A549 (cell line): ENCODE data around the gene GLB1L3. TPM values are rescaled to one million over a fixed set of nuclear protein-coding genes. Genes with fewer than 3 reads are reported as not detected.

Experiments used
- ATAC-seq, 2 experiments: fragments of 200-7000 bp in 1 of 2; fragments of >200 bp in 1 of 2; cut with Nextera tagmentation in 1 of 2; cut with Tn5 transposase in 1 of 2; 3 replicates each; pipeline versions ENCODE4 v1.8.0 to v1.9.1; 2018 to 2020; ENCODE audit warnings: mild to moderate bottlenecking in 1 of 2, moderate library complexity in 1 of 2
- CTCF ChIA-PET: fragments of 300-600 bp; sonication (Branson Sonifier 250); formaldehyde crosslinking; extraction: SDS; loops from one replicate; lab custom pipeline; 2021; ENCODE audit warnings: antibody characterized with exemption, inconsistent platforms; lab: Yijun Ruan, JAX
- POLR2A ChIA-PET: fragments of 350-600 bp; formaldehyde crosslinking; extraction: SDS; loops from one replicate; lab custom pipeline; 2021; ENCODE audit warnings: antibody characterized with exemption, inconsistent platforms; lab: Yijun Ruan, JAX
- DNase-seq, 2 experiments: peaks; one replicate each; pipeline versions ENCODE4 v3.0.0 to v3.0.0-alpha.2; 2011 to 2016; ENCODE audit warnings: low read depth in 1 of 2, low spot score in 1 of 2
- FAIRE-seq: peaks from 2 replicates; lab custom pipeline; 2011; peaks lifted over from hg19 to GRCh38; lab: Jason Lieb, UNC
- H3K27ac ChIP-seq, 2 experiments: fragments of >200 bp; sonication (Bioruptor Twin); formaldehyde crosslinking; 3 replicates each; pipeline ENCODE4 v1.5.1; 2016 to 2017
- H3K4me1 ChIP-seq: fragments of >200 bp; sonication (Bioruptor Twin); formaldehyde crosslinking; 3 replicates; pipeline ENCODE4 v1.6.1; 2016
- H3K4me2 ChIP-seq: fragments of >200 bp; sonication (Bioruptor Twin); formaldehyde crosslinking; 3 replicates; pipeline ENCODE4 v1.6.1; 2016
- H3K4me3 ChIP-seq: fragments of >200 bp; sonication (Bioruptor Twin); formaldehyde crosslinking; 3 replicates; pipeline ENCODE4 v1.5.1; 2016
- H3K9me3 ChIP-seq: fragments of >200 bp; sonication (Bioruptor Twin); formaldehyde crosslinking; 3 replicates; pipeline ENCODE4 v1.6.1; 2016
- CBX2 ChIP-seq: fragments of 200-600 bp; sonication (generic); IDR thresholded peaks from 2 replicates; pipeline ENCODE4 v1.6.1; 2016; ENCODE audit warnings: low read depth, mild to moderate bottlenecking, borderline replicate concordance
- CHD4 ChIP-seq: fragments of 200-600 bp; sonication (generic); IDR thresholded peaks from 2 replicates; pipeline ENCODE4 v1.6.1; 2016; ENCODE audit warnings: antibody characterized with exemption, mild to moderate bottlenecking, borderline replicate concordance
- EHMT2 ChIP-seq: fragments of 200-600 bp; sonication (generic); IDR thresholded peaks from 2 replicates; pipeline ENCODE4 v1.6.1; 2016; ENCODE audit warnings: antibody characterized with exemption, low read depth, mild to moderate bottlenecking, moderate library complexity
- ELK1 ChIP-seq: fragments of 150-350 bp; IDR thresholded peaks from 2 replicates; pipeline ENCODE4 v1.6.1; 2014; ENCODE audit warnings: low read depth, mild to moderate bottlenecking, low read length
- FOSB ChIP-seq: fragments of 250-450 bp; sonication (Bioruptor Pico); IDR thresholded peaks from 2 replicates; pipeline ENCODE4 v1.5.0; 2020; ENCODE audit warnings: mild to moderate bottlenecking, moderate library complexity
- GATA3 ChIP-seq: IDR thresholded peaks from 2 replicates; pipeline ENCODE4 v1.6.1; 2012; ENCODE audit warnings: borderline replicate concordance
- HES2 ChIP-seq: fragments of >200 bp; sonication (Bioruptor Twin); formaldehyde crosslinking; IDR thresholded peaks from 2 replicates; pipeline ENCODE4 v1.6.1; 2016
- HEYL ChIP-seq: fragments of 250-450 bp; sonication (Bioruptor Pico); IDR thresholded peaks from 2 replicates; pipeline ENCODE4 v1.8.0; 2021; ENCODE audit warnings: mild to moderate bottlenecking, moderate library complexity
- HMGXB4 ChIP-seq: fragments of 250-450 bp; sonication (Bioruptor Pico); IDR thresholded peaks from 2 replicates; pipeline ENCODE4 v1.5.0; 2021; ENCODE audit warnings: mild to moderate bottlenecking, moderate library complexity, borderline replicate concordance
- HOXA7 ChIP-seq: fragments of 250-450 bp; sonication (Bioruptor Pico); IDR thresholded peaks from 2 replicates; pipeline ENCODE4 v1.5.0; 2020; ENCODE audit warnings: mild to moderate bottlenecking, moderate library complexity
- HOXB13 ChIP-seq: fragments of 250-450 bp; sonication (Bioruptor Pico); IDR thresholded peaks from 2 replicates; pipeline ENCODE4 v1.5.0; 2020; ENCODE audit warnings: low read depth, mild to moderate bottlenecking, moderate library complexity
- JUN ChIP-seq, 2 experiments: fragments of >200 bp; sonication (Bioruptor Twin); formaldehyde crosslinking; IDR thresholded peaks; 2 replicates in 1 of 2; 3 replicates in 1 of 2; pipeline ENCODE4 v1.6.1; 2016 to 2017
- JUNB ChIP-seq: fragments of >200 bp; sonication (Bioruptor Twin); formaldehyde crosslinking; IDR thresholded peaks from 2 replicates; pipeline ENCODE4 v1.6.1; 2016
- MAZ ChIP-seq: fragments of 150-350 bp; IDR thresholded peaks from 2 replicates; pipeline ENCODE4 v1.6.1; 2014; ENCODE audit warnings: antibody characterized with exemption, low read depth, low read length, borderline replicate concordance
- NFE2L2 ChIP-seq: fragments of 150-350 bp; conservative IDR thresholded peaks from 2 replicates; pipeline ENCODE4 v1.6.1; 2014; ENCODE audit warnings: low read length
- POLR2AphosphoS2 ChIP-seq: conservative IDR thresholded peaks from 2 replicates; pipeline ENCODE4 v1.6.1; 2012; ENCODE audit warnings: low read length, improper control_type of control experiment, inconsistent platforms
- RAD21 ChIP-seq, 2 experiments: fragments of >200 bp in 1 of 2; sonication (Bioruptor Twin) in 1 of 2; formaldehyde crosslinking in 1 of 2; IDR thresholded peaks in 1 of 2; conservative IDR thresholded peaks in 1 of 2; 2 replicates in 1 of 2; 3 replicates in 1 of 2; pipeline ENCODE4 v1.6.1; 2012 to 2018; ENCODE audit warnings: inconsistent platforms in 1 of 2
- REST ChIP-seq: fragments of 200-600 bp; sonication (generic); IDR thresholded peaks from 2 replicates; pipeline ENCODE4 v1.6.1; 2016; ENCODE audit warnings: antibody characterized with exemption, mild to moderate bottlenecking, moderate library complexity
- ZC3H11A ChIP-seq: fragments of 450-650 bp; IDR thresholded peaks from 2 replicates; pipeline ENCODE4 v1.6.1; 2014; ENCODE audit warnings: antibody characterized with exemption, mild to moderate bottlenecking
- ZFP36 ChIP-seq: fragments of 450-650 bp; IDR thresholded peaks from 2 replicates; pipeline ENCODE4 v1.6.1; 2014; ENCODE audit warnings: borderline replicate concordance; ENCODE audit not compliant: partially characterized antibody
- WGBS: methylation state at CpG from one replicate; pipeline ENCODE4 v1.1.6; 2017; ENCODE audit errors: missing lambda C conversion rate; 5-methylcytosine and 5-hydroxymethylcytosine counted together
- polyA plus RNA-seq, 4 experiments: library from polyadenylated mRNA; depleted of rRNA in 3 of 4; stranded (reverse); fragments of >200 nt; fragmentation: RNase III in 1 of 4; extraction: RNeasy Plus Mini Kit Qiagen cat#74134 plus additional on column Dnase treatment in 1 of 4; gene quantifications; 2 replicates in 3 of 4; 3 replicates in 1 of 4; pipeline ENCODE4 v1.2.3, GENCODE V29; 2011 to 2017

The GLB1L3 gene
- polyA plus RNA-seq, 2 of the 4 experiments (the other 2 are of a cell fraction), result not detected

- no peak overlapping the region for H3K27ac ChIP-seq
- 80% methylated on average over 7 of the region's 7 CpGs for WGBS
- ChIA-PET POLR2A (interaction anchor here (1.4 kb wide), 1 partner anchor 25 kb away, joined by 6 read pairs; the partner anchor contains the start of genes NCAPD3 and VPS26B), CTCF (interaction anchor here (1.9 kb wide), 1 partner anchor 13 kb away, joined by 5 read pairs; no protein-coding TSS in a partner anchor)
- ATAC-seq (no peak), DNase-seq (no peak), FAIRE-seq (no peak)
- H3K4me2 ChIP-seq, result no peak overlapping the region
- H3K4me3 ChIP-seq, result no peak overlapping the region
- TF ChIP-seq HOXB13 (no peak), GATA3 (no peak), ELK1 (no peak), CHD4 (no peak), RAD21 (conservative IDR thresholded peaks at IDR 0.05 in 1 of 2, IDR thresholded peaks at IDR 0.05 in 1 of 2) (no peak)
- no peaks in the 10 kb centered on the region for H3K9me3 ChIP-seq
- H3K4me1 ChIP-seq, result peaks cover 5% of the 10 kb centered on the region; the same call in 2 of the 3 replicates
These were observed 27.2 kb upstream of the GLB1L3 start for GRCh38 chr11:134248910-134249480.

- ATAC-seq (no peak), FAIRE-seq (no peak), DNase-seq (no peak)
- Histone ChIP-seq H3K4me1 (peaks cover 13% of the 10 kb centered on the region), H3K4me2 (no peak overlapping the region), H3K9me3 (no peaks in the 10 kb centered on the region), H3K27ac (no peak overlapping the region), H3K4me3 (no peak overlapping the region)
- POLR2A ChIA-PET, result interaction anchor here (1.4 kb wide), 1 partner anchor 26 kb away, joined by 6 read pairs; the partner anchor contains the start of genes NCAPD3 and VPS26B
- CTCF ChIA-PET, result interaction anchor here (0.7 to 1.9 kb wide), 3 partner anchors 12 to 200 kb away, joined by 3 to 5 read pairs (median 3); no protein-coding TSS in a partner anchor
- TF ChIP-seq HOXA7 (CRISPR knock-in tag) (no peak), MAZ (no peak), POLR2AphosphoS2 (no peak), HES2 (no peak), CBX2 (no peak), REST (no peak), JUNB (no peak), ZC3H11A (no peak), JUN (IDR thresholded peaks at IDR 0.05) (no peak), RAD21 (conservative IDR thresholded peaks at IDR 0.05 in 1 of 2, IDR thresholded peaks at IDR 0.05 in 1 of 2) (no peak), ZFP36 (no peak), HMGXB4 (no peak), HEYL (CRISPR knock-in tag) (no peak), EHMT2 (no peak), NFE2L2 (no peak), FOSB (no peak), CHD4 (no peak)
- 86% methylated on average over 3 of the region's 3 CpGs for WGBS
These were observed 25.9 kb upstream of the GLB1L3 start for GRCh38 chr11:134250246-134250645.
